NCI-H2227 treated with DMSO at 0.1 percent for 48 hours (cell line): ENCODE data around the gene THAP12.

ENCODE experiments used
- DNase-seq: peaks from one replicate; lab custom pipeline; 2025; lab: John Stamatoyannopoulos, UW

THAP12 gene

GRCh38 chr11:76380159-76380976, 564 bp downstream of the THAP12 start:
- DNase-seq = no peak

DNA sequence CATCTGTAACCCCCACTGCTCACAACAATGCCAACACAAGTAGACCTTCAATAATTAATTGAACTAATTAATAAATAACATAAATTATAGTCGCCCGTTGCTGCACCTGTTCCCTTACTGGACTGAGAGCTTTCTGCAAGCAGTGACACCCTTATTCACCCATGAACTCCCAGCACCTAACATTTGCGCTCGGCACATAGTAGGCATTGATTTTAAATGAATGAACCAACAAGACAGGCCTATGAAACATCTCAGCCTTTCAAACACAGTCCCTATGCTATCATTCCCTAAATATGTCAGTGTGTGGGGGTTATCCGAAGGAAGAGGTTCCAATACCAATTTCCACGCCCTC, 1.1 kb downstream of the THAP12 start:
- DNase-seq = no peak

- no peak for DNase-seq
Measured at GRCh38 chr11:76376746-76377558, 4.0 kb downstream of the THAP12 start.

GRCh38 chr11:76371170-76371569, 9.8 kb downstream of the THAP12 start:
- no peak for DNase-seq

DNA sequence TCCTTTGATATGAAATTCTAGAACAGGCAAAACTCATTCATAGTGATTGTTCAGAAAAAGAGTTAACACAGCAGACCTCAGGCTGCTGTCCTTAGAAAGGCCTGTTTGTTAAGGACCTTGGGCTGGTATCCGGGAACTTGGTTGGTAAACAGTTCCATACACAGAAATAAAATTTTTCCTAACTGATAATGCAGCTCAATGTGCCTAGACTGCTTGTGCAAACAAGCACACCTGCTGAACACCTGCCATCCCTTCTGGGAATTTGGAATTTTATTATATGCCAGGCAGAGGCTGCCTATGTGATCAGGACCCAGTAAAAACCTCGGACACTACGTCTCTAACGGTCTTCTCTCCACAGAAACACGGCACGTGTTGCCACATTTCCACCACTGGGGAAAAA, 11.5 kb downstream of the THAP12 start:
- DNase-seq = no peak

DNA sequence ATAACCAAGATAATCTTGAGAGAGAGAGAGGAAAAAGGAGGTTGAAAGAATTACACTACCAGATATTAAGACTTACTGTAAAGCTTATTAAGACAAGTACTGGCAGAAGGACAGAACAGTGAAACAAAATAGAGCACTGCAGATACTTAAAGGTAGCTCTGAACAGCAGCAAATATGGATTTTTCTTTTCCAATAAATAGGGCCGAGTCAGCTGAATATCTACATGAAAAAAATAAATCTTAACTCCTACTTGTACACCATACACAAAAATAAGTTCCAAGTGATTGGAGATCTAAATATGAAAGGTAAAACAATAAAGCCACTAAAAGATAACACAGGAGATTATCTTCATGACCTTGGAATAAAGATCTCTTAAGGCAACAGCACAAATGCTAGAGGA, 12.4 kb downstream of the THAP12 start:
- DNase-seq = no peak

GRCh38 chr11:76365038-76365679, 15.8 kb downstream of the THAP12 start:
- peak; percentile 59 for DNase-seq

- no peak for DNase-seq
Measured at GRCh38 chr11:76362716-76363115, 18.2 kb downstream of the THAP12 start.

DNA sequence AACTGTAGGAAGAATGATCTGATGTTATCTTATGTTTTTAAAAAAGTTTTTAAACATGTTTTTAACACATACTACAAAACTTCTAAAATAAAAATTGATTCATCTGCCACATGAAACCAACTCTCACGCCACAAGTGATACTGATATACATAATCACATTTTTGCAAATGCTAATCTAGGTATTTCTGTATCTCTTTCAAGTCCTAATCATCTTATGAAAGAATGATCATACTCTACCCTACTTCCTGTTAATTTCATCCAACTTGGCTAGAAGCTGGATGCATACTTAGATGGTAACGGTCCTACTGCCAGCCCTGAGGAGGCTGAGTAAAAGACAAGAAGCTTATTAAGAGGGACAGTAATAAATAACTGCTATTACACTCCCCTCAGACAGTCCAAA, 19.2 kb downstream of the THAP12 start:
- no peak for DNase-seq

DNA sequence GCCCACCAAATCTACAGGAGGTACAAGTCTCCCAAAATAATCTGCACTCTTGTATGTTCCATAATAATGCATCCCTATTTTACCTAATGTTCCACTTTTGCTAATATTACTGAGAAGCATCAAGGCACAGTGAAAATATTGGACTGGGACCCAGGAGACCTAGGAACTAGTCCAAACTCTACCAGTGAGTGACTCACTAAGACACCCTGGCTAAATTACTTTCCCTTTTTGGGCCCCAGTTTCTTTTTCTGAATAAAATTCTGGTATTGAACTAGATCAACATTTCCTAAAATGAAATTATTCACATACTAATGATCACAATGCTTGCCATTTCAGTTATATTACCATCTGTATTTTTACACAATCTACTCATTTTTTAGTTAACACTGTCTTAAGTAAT, 19.6 kb downstream of the THAP12 start:
- no peak for DNase-seq

DNA sequence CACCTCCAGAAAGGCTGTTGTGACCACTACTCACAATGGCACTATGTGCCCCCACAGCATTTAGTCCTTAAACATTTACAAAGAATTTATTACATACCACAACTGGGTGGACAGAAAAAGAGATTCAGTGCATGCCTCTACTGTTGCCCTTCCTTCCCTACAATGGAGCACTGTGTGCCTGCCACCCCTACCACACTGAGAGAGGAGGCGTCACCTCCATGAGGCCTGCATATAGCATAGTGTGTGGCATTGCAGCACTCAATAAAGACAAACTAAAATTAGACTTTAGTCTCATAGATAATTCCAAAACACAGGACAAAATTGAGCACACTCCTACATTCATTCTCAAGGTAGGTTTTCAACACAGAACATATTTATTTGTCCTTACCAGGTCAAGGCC, 25.8 kb downstream of the THAP12 start:
- DNase-seq = no peak

DNA sequence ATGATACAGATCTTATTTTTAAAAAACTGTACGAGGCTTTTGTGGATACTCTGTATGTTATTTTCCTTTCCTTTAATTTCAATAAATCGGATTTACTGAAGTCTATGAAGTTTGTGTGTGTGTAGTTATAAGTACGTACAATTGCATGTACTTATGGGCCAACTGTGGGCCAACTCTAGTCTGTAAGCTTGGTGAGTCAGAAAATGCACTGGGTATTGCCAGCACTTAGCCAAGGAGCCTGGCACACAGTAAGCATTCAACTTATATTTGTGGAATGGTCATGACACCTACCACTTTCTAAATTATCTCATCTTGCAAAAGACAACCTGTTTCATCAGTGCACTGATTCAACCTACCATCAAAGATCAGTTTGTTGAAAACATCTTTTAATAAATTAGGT, 32.6 kb downstream of the THAP12 start:
- DNase-seq = no peak

DNA sequence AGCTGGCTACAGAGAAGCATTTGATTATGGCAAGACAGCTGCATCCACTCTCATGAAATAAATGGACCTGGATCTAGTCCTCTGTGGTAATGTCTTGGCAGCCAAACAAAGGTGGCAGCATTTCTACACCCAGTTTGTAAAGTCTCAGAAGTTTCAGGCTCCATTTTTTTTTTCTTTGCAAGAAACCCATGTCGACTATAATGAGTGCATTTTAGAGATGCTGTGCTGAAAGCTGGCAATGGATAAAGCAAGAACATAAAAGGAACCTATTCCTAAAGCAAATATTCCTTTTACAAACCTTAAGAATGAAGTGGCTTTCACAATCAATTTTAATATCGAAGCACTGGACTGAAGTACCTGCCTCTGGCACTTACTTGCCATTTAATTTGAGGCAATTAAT, 33.5 kb downstream of the THAP12 start:
- no peak for DNase-seq

GRCh38 chr11:76339221-76339620, 41.7 kb downstream of the THAP12 start:
- no peak for DNase-seq

GRCh38 chr11:76337923-76338322, 43.0 kb downstream of the THAP12 start:
- no peak for DNase-seq

DNA sequence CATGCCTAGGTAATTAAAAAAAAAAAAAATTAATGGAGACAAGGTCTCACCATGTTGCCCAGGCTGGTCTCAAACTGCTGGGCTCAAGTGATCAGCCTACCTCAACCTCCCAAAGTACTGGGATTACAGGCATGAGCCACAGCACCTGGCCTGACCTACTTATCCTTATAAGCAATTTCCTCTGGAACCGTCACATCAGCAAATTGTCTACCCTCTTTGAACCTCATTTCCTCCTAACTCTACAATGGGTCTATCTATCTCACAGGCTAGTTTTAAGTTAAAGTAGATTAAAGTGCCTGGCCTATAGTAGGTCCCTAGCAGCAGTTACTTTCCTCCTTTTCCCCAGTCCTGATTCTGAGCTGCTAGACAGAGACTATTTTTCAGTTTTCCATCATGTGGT, 43.5 kb downstream of the THAP12 start:
- no peak for DNase-seq

DNA sequence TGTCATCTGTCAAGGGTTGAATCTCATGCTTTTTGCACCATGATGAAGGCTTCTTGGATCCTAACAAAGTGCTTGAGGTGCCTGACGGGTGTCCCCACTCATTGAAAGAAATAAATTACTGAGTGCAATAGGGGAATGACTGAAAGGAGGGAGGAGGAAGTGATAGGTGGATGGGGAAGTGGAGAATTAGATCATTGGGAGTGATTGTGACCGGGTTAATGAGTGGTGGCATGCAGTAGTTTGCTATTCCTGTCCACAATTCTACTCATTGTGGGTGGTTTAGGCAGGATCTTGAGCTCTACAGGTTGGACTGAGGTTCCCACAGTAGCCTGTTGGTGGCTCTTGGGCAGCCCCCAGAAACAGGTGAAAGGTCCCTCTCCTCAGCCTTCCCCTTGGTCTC, 44.3 kb downstream of the THAP12 start:
- no peak for DNase-seq

DNA sequence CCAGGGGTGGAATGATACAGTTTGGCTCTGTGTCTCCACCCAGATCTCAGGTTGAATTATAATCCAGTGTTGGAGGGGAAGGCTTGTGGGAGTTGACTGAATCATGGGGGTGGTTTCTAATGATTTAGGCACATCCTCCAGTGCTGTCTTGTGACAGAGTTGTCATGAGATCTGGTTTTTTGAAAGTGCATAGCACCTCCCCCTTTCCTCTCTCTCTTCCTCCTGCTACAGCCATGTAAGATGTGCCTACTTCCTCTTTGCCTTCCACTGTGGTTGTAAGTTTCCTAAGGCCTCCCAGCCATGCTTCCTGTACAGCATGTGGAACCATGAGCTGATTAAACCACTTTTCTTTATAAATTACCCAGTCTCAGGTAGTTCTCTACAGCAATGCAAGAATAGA, 45.1 kb downstream of the THAP12 start:
- no peak for DNase-seq

DNA sequence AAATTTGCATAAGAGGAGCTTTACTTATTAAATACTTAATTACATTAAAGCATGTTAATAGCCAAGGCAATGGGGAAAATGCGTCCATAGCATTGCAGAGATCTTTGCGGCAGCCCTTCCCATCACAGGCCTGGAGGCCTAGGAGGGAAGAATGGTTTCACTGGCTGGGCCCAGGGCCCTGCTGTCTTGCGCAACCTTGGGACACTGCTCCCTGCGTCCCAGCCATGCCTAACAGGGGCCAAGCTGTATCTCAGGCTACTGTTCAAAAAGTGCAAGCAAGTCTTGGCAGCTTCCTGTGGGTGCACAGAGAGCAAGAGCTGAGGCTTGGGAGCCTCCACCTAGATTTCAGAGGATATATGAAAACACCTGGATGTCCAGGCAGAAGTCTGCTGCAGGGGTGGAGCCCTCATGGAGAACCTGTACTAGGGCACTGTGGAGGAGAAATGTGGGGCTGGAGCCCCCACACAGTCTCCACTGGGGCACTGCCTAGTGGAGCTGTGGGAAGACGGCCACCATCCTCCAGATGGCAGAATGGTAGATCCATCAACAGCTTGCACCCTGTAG, 46.0 kb downstream of the THAP12 start:
- no peak for DNase-seq

DNA sequence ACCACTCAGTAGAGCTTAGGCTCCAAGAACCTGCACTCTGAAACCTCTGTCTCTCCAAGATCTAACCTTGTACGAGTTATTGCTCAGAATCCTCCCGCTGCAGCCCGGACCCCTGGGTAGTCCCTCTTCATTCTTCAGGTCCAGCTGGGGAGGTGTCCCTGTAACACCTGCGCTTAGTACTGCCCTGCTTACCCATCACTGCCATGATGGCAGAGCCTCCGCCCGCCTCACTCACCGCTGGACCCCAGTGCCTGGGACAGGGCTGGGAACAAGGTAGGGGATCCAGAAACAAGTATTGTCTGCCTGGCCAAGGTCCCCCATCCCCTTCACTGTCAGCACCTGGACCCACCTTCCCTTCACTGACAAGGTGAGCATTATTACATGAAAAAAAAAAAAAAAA, 50.3 kb downstream of the THAP12 start:
- no peak for DNase-seq

- no peak for DNase-seq
Measured at GRCh38 chr11:76329983-76330382, 50.9 kb downstream of the THAP12 start.

DNA sequence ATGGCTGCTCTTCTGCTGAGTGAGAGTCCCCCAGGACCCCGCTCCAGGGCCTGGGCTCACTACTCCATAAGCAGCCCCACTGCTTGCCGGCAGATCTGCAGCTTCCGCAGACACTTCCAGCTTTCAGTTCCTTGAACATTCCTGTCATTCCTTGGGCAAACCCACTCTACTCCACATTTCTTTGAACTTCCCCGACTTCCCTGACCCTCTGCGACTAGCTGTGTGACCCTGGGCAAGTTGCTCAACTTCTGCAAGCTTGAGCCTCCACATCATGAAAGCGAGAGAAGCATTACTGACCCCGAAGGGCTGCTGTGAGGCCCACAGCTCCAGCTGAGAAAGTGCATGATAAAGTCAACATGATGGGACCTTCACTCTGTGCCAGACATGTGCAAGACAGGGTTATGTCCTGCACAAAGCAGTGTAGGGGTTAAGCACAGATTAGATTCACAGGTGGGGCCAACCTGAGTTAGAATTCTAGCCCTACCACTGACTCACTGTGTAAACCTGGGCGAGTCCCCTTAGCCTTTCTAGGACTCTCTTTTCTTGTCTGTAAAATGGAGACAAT, 51.8 kb downstream of the THAP12 start:
- no peak for DNase-seq
